Retinal pigment epithelial cell (primary cell): ENCODE measurements around the gene PDZD2.

Experiments used
- DNase-seq: peaks from one replicate; pipeline ENCODE4 v3.0.0-alpha.2; 2010; ENCODE audit warnings: low read depth
- H3K4me3 ChIP-seq: 2 replicates; pipeline ENCODE4 v1.5.1; 2011; ENCODE audit warnings: mild to moderate bottlenecking, low read length, control low read depth, moderate library complexity
- CTCF ChIP-seq: conservative IDR thresholded peaks from 2 replicates; pipeline ENCODE4 v1.5.1; 2011; ENCODE audit warnings: low read depth, low read length, control low read depth, inconsistent platforms

Gene PDZD2

GRCh38 chr5:31935496-31936369, 296.8 kb downstream of the PDZD2 start:
- DNase-seq, result no peak
- TF ChIP-seq CTCF, result no peak
- H3K4me3 ChIP-seq, result no peak overlapping the region

DNA sequence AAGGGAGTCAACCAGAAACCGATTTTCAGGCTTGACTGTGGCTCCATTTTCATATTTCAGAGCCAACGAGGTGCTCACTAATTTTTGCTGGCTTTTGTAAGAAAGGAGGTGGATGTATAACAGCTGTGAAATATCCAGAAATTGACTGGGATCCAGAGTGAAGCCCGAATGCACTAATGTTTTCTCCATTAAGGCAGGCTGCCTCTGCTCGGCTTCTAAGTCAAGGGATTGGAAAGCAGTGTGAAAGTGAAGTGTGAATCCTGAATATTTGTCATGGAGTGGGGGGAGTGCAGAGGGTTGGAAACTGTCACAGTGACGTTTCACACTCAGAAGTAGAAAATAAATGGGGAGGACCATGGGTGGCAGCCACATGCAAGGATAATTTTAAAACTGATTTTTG, 297.8 kb downstream of the PDZD2 start:
- H3K4me3 ChIP-seq, result no peak overlapping the region
- no peak for DNase-seq
- TF ChIP-seq CTCF, result no peak

DNA sequence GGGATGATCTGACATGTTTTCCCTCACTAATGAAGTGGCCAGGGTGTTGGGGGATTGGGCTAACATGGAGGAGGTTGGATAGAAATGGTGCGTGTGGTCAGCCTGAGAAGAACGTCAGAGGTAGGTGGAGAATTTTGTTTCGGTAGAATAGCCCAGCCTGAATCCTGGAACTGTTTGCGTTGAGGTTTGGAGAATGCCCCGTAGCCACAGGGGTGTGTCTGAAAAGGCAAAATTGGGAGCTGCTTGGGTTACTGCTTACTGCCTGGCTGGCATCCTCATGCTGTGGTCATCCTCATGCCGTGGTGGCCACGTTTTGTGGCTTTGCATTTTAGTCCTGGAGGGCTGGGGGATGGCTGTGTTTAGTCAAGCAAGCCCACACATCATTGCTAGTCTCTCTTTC, 298.3 kb downstream of the PDZD2 start:
- DNase-seq, result no peak

DNA sequence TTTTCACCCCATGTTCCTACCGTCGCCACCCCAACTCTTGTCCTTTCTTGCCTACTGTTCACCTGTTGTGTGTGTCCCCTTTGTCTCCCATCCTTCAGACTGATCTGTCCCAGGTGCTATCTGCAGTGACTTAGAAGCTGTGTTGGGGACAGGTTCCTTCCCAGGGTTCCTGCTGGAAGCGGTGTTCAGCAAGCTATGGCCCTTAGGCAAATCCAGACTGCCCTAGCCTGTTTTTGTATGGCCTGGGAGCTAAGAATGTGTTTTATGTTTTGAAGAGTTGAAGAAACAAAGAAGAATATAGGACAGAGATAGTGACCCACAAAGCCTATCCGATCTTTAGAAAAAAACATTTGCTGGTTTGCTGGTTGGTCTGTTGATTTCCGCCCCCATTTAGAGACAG, 298.8 kb downstream of the PDZD2 start:
- no peak for DNase-seq
- no peak for TF ChIP-seq CTCF
- no peak overlapping the region for H3K4me3 ChIP-seq

More for the DNA sequence above, 298.3 kb downstream of the PDZD2 start:
- no peak for TF ChIP-seq CTCF
- no peak overlapping the region for H3K4me3 ChIP-seq

DNA sequence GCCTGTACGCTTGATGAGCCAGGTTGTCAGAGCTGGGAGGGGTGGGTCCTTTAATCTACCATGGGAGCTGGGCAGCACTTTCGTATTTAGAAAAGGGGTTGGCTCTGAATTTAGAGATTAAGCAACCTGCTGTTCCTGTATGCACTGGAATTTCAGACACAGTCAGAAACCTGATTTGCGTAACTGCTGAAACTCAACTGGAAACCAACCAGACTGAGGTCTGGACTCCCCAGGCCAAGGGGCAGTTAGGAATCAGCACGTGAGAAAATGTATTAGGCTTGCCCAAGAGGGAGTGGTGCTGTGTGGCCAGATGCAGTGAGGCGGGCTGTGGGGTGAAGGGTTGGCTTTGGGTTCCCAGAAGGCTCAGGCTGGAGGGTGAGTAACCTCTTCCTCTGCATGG, 300.2 kb downstream of the PDZD2 start:
- TF ChIP-seq CTCF, result no peak
- no peak overlapping the region for H3K4me3 ChIP-seq
- no peak for DNase-seq

GRCh38 chr5:31941151-31941755, 302.3 kb downstream of the PDZD2 start:
- DNase-seq, result no peak
- no peak overlapping the region for H3K4me3 ChIP-seq
- no peak for TF ChIP-seq CTCF

DNA sequence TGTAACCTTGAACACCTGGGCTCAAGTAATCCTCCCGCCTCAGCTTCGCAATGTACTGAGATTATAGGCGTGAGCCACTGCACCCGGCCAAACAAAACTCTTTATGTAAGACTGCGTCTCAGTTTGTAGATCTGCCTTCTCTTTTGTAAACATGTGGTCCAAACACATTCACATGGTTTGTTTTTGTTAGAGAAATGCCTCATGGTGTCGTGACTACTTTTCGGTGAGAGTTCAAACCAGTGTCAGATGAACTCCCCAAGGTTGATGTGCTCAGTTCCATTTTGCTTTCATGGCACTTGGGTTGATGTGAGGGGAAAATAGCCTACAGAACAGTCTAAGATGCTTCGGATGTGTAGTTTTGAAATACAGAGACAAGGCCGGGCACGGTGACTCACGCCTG, 303.6 kb downstream of the PDZD2 start:
- no peak overlapping the region for H3K4me3 ChIP-seq
- no peak for DNase-seq
- TF ChIP-seq CTCF, result no peak
